Panc1 (cell line): ENCODE data around the gene GOSR1. TPM values are rescaled to one million over a fixed set of nuclear protein-coding genes. Genes with fewer than 3 reads are reported as not detected.
"Not testable (repeated sequence)": the region's sequence is repeated elsewhere in the genome, so short reads cannot be mapped to it uniquely, and the experiment has no call there.

ENCODE experiments used
- ATAC-seq: fragments of 200-7000 bp; cut with Tn5 transposase; 2 replicates; pipeline ENCODE4 v1.9.1; 2020; ENCODE audit warnings: mild to moderate bottlenecking, moderate library complexity
- BruUV-seq: library from RNA; stranded (reverse); fragments of 400-500 nt; replicated peaks from 2 replicates; lab custom pipeline; 2021; lab: Mats Ljungman, UMichigan
- CTCF ChIA-PET: fragments of 300-600 bp; sonication (Branson Sonifier 250); formaldehyde crosslinking; loops from one replicate; lab custom pipeline; 2022; ENCODE audit warnings: antibody characterized with exemption; lab: Charles Lee
- POLR2A ChIA-PET: fragments of 300-600 bp; sonication (Branson Sonifier 250); formaldehyde crosslinking; loops from one replicate; lab custom pipeline; 2022; ENCODE audit warnings: antibody characterized with exemption; lab: Charles Lee
- DNase-seq: peaks from one replicate; pipeline ENCODE4 v3.0.0-alpha.2; 2010; ENCODE audit warnings: low read depth, low spot score
- H3K27ac ChIP-seq: 2 replicates; pipeline ENCODE4 v1.5.1; 2011; ENCODE audit warnings: mild to moderate bottlenecking, low read length, inconsistent platforms
- H3K27me3 ChIP-seq: fragments of 200-500 bp; sonication (Bioruptor generic); 2 replicates; pipeline ENCODE4 v1.6.0; 2014; ENCODE audit warnings: low read length, inconsistent platforms; ENCODE audit not compliant: control insufficient read depth, insufficient read depth
- H3K36me3 ChIP-seq: fragments of 200-500 bp; sonication (Bioruptor generic); 2 replicates; pipeline ENCODE4 v1.5.1; 2014; ENCODE audit warnings: inconsistent platforms, mild to moderate bottlenecking, low read length, moderate library complexity; ENCODE audit not compliant: control insufficient read depth, insufficient read depth
- H3K4me1 ChIP-seq: 2 replicates; pipeline ENCODE4 v1.5.1; 2011; ENCODE audit warnings: inconsistent platforms, mild to moderate bottlenecking, low read length, moderate library complexity; ENCODE audit not compliant: control insufficient read depth, insufficient read depth
- H3K4me3 ChIP-seq, 2 experiments: 2 replicates each; pipeline ENCODE4 v1.5.1; 2011 to 2012; ENCODE audit warnings: low read depth in 2 of 2, low read length in 2 of 2, mild to moderate bottlenecking in 2 of 2, inconsistent platforms in 1 of 2, moderate library complexity in 1 of 2
- H3K9me3 ChIP-seq: fragments of 200-500 bp; sonication (Bioruptor generic); 2 replicates; pipeline ENCODE4 v1.5.1; 2014; ENCODE audit warnings: low read depth, mild to moderate bottlenecking, inconsistent platforms, low read length, moderate library complexity; ENCODE audit not compliant: control insufficient read depth, insufficient read depth
- CTCF ChIP-seq: fragments of 450-650 bp; IDR thresholded peaks from 2 replicates; pipeline ENCODE4 v1.5.1; 2017; ENCODE audit warnings: mild to moderate bottlenecking
- POLR2AphosphoS5 ChIP-seq: IDR thresholded peaks from 2 replicates; pipeline ENCODE4 v1.6.1; 2012; ENCODE audit warnings: mild to moderate bottlenecking, low read depth, low read length, moderate library complexity
- REST ChIP-seq, 2 experiments: IDR thresholded peaks; 2 replicates each; pipeline ENCODE4 v1.6.1; 2011 to 2012; ENCODE audit warnings: low read depth in 2 of 2, control low read depth in 1 of 2, low read length in 1 of 2, mild to moderate bottlenecking in 1 of 2, moderate library complexity in 1 of 2; ENCODE audit not compliant: insufficient read depth in 1 of 2
- SIN3A ChIP-seq: IDR thresholded peaks from 2 replicates; pipeline ENCODE4 v1.6.1; 2012; ENCODE audit warnings: low read depth, mild to moderate bottlenecking, low read length, moderate library complexity, borderline replicate concordance; ENCODE audit not compliant: insufficient read depth
- TCF7L2 ChIP-seq: IDR thresholded peaks from 2 replicates; pipeline ENCODE4 v1.6.1; 2011; ENCODE audit warnings: mild to moderate bottlenecking, low read depth, low read length, inconsistent platforms
- in situ Hi-C: cut with HindIII; loops from 2 replicates; pipeline ENCODE4 v1.10.0; 2016; ENCODE audit warnings: low sequenced_read_pairs, low pct_unique_long_range_greater_than_20kb
- intact Hi-C: fragments of 100-400 bp; cut with micrococcal nuclease; formaldehyde crosslinking; loops from one replicate; pipeline ENCODE4 v1.10.0; 2022; ENCODE audit not compliant: unreplicated experiment
- total RNA-seq: library from RNA; stranded (reverse); gene quantifications from one replicate; pipeline ENCODE4 v1.2.1, GENCODE V29; 2021; ENCODE audit not compliant: unreplicated experiment

Gene GOSR1
- total RNA-seq, 1 experiment from 2014 or later: 68.0 TPM

- H3K27ac ChIP-seq: no peak overlapping the region
- POLR2A ChIA-PET: no interaction called here
- H3K27me3 ChIP-seq: no peaks in the 10 kb centered on the region
- ATAC-seq (no peak), DNase-seq (no peak)
- CTCF ChIA-PET: no interaction called here
- H3K36me3 ChIP-seq: no peaks in the 10 kb centered on the region
- no peaks in the 10 kb centered on the region for H3K4me1 ChIP-seq
- TF ChIP-seq REST (IDR thresholded peaks at IDR 0.05; ENCODE audit: insufficient read depth in 1 of 2, low read depth in 2 of 2, low read length in 1 of 2): no peak
- in situ Hi-C loops (no loop called here), intact Hi-C loops (no loop called here)
- H3K9me3 ChIP-seq: no peaks in the 10 kb centered on the region
- no peak overlapping the region for H3K4me3 ChIP-seq
- BruUV-seq: no TSS peak
These were observed 40.5 kb upstream of the GOSR1 start for GRCh38 chr17:30436729-30437128.

DNA sequence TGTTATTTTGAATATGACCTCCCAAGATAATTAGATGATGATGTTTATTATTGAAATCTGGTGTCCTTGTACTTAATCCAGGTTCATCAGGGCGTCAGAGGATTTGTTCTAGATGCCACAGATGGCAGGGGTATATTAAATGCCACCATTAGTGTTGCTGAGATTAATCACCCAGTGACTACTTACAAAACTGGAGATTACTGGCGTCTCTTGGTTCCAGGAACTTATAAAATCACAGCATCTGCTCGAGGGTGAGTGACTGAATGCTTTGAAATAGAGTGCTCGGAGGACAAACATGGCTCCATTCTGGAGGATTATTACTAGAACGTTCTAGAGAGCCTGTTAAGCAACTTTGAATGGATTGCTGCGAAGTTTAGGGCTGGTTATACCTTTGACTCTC lies 33.5 kb upstream of the GOSR1 start:
- intact Hi-C loops (no loop called here), in situ Hi-C loops (no loop called here)
- DNase-seq (no peak), ATAC-seq (no peak)
- ChIA-PET POLR2A (no interaction called here), CTCF (no interaction called here)
- no peaks in the 10 kb centered on the region for H3K4me1 ChIP-seq
- TF ChIP-seq CTCF (no peak), TCF7L2 (no peak), SIN3A (no peak), POLR2AphosphoS5 (no peak), REST (IDR thresholded peaks at IDR 0.05; ENCODE audit: insufficient read depth in 1 of 2, low read depth in 2 of 2, low read length in 1 of 2) (no peak)
- no TSS peak for BruUV-seq
- no peaks in the 10 kb centered on the region for H3K27me3 ChIP-seq
- no peak overlapping the region for H3K4me3 ChIP-seq
- H3K27ac ChIP-seq: no peak overlapping the region
- peaks cover 13% of the 10 kb centered on the region for H3K36me3 ChIP-seq
- no peaks in the 10 kb centered on the region for H3K9me3 ChIP-seq

- H3K27ac ChIP-seq, in situ Hi-C loops, intact Hi-C loops, H3K27me3 ChIP-seq, H3K4me1 ChIP-seq, DNase-seq, H3K4me3 ChIP-seq, H3K9me3 ChIP-seq, BruUV-seq, ATAC-seq, POLR2A ChIA-PET, CTCF ChIA-PET: not testable (repeated sequence)
- H3K36me3 ChIP-seq: peaks cover 13% of the 10 kb centered on the region
These were observed 30.6 kb upstream of the GOSR1 start for GRCh38 chr17:30446640-30447039.
